Measurements from ENCODE around the gene PAGR1.

The PAGR1 gene

DNA sequence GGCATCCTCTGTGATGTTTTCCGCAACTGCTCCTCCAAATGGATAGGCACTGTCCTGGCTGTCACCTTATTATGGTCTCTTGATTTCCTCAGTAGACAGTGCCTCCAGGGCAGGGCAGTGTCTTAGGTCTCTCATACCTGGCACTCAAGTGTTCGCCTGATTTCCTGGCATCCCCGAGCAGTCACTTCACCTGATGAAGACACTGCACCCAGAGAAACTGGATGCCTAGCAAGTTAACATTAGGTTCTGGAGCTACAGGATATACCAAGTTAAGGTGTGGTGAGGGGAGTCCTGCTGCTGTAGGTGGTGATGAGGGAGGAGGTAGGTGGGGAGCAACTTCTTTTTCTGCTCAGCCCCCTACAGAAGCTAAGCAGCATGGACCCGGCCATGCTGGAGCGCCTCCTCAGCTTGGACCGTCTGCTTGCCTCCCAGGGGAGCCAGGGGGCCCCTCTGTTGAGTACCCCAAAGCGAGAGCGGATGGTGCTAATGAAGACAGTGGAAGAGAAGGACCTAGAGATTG lies 13.5 kb upstream of the PAGR1 start:
- peak overlapping the region; percentile 100 for H3K27ac ChIP-seq
- no peak for TF ChIP-seq ZFX (IDR thresholded peaks at IDR 0.05; ENCODE audit: borderline replicate concordance)
- TF ChIP-seq, protein P1, sequence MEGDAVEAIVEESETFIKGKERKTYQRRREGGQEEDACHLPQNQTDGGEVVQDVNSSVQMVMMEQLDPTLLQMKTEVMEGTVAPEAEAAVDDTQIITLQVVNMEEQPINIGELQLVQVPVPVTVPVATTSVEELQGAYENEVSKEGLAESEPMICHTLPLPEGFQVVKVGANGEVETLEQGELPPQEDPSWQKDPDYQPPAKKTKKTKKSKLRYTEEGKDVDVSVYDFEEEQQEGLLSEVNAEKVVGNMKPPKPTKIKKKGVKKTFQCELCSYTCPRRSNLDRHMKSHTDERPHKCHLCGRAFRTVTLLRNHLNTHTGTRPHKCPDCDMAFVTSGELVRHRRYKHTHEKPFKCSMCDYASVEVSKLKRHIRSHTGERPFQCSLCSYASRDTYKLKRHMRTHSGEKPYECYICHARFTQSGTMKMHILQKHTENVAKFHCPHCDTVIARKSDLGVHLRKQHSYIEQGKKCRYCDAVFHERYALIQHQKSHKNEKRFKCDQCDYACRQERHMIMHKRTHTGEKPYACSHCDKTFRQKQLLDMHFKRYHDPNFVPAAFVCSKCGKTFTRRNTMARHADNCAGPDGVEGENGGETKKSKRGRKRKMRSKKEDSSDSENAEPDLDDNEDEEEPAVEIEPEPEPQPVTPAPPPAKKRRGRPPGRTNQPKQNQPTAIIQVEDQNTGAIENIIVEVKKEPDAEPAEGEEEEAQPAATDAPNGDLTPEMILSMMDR (IDR thresholded peaks at IDR 0.05), result no peak

DNA sequence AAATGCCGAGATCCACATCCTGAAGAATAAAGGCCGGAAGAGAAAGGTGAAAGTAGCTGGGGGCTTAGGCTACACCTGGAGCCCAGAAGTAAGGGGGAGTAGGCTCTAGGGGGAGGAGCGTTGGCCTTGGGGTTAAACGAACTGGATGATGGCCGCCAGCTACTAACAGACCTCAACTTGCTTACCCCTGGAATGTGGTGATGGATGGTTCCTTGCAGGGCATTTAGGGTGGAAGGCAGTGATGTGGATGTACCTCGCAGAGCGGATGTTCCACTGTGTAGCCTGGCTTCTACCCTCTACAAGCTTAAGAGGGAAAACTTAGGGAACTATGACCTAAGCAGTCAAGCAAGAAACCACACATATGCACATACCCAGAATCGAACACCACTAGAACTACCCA lies 11.9 kb upstream of the PAGR1 start:
- peak overlapping the region; percentile 100 for H3K27ac ChIP-seq
- TF ChIP-seq, protein P1 (IDR thresholded peaks at IDR 0.05), result no peak
- no peak for TF ChIP-seq ZFX (IDR thresholded peaks at IDR 0.05; ENCODE audit: borderline replicate concordance)

DNA sequence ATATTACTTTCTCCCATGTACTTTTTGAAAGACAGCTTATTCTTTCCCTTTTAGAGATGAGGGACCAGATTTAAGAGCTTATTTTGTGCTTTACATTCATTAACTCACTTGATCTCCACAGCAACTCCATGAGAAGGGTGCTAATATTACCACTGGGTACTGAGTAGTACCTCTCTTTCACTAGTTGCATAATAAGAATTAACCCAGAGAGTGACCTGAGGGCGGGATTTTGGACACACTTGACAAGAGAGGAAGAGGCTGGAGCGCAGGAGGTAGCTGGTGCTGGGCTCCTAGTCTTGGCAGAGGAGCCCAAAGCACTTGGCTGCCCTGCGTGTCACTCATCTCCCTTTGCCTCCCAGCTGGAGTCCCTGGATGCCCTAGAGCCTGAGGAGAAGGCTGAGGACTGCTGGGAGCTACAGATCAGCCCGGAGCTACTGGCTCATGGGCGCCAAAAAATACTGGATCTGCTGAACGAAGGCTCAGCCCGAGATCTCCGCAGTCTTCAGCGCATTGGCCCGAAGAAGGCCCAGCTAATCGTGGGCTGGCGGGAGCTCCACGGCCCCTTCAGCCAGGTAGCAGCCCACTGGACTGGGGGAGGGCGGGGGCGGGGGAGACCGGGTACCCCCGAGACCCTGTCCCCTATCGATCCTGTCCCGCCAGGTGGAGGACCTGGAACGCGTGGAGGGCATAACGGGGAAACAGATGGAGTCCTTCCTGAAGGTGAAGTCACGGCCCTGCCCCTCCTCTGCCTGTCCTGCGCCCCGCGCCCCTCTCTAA lies 11.3 kb upstream of the PAGR1 start:
- TF ChIP-seq, protein P1 (IDR thresholded peaks at IDR 0.05), result no peak
- TF ChIP-seq ZFX (IDR thresholded peaks at IDR 0.05; ENCODE audit: borderline replicate concordance), result no peak
- peak overlapping the region; percentile 100 for H3K27ac ChIP-seq

DNA sequence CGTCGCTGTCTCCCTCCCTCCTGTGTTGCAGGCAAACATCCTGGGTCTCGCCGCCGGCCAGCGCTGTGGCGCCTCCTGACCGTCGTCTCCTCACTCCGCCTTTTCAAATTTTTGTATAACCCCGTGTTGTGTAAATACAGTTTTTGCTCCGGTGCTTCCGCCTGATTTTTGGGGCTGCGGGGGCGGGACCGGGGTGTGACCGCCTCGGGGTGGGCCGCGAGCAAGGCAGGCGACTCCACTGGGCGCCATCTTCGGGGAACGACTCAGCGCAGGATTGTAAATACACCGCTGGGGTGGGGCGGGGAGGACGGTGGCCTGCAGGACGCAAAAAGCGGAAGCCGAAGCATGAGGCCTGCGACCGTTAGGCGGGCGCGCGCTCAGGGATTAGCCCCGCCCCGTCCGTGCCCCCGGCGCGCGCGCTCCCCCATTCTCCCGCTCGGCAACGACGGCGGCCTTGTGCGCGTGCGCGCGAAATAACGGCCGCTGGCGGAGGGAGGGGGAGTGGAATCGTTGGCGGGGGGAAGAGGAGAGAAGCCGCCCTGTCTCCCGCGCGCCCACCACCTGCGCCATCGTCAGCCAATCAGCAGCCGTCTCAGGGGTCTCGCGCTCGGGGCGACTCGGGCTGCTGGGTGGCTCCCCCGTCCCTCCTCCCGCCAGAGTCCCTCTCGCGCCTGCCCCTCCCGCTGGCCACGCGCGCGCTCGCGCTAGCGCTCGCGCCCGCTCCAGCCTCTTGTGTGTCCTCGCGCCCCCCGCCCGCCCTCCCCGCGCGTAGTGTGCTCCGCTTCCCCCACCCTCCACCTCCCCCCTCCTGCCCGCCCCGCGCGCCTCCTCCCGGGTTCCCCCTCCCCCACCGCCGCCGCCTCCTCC lies 10.5 kb upstream of the PAGR1 start:
- no peak for TF ChIP-seq ZFX (IDR thresholded peaks at IDR 0.05; ENCODE audit: borderline replicate concordance)
- TF ChIP-seq, protein P1 (IDR thresholded peaks at IDR 0.05), result no peak; the same call in 1 of the 2 replicates
- peak overlapping the region; percentile 100 for H3K27ac ChIP-seq

DNA sequence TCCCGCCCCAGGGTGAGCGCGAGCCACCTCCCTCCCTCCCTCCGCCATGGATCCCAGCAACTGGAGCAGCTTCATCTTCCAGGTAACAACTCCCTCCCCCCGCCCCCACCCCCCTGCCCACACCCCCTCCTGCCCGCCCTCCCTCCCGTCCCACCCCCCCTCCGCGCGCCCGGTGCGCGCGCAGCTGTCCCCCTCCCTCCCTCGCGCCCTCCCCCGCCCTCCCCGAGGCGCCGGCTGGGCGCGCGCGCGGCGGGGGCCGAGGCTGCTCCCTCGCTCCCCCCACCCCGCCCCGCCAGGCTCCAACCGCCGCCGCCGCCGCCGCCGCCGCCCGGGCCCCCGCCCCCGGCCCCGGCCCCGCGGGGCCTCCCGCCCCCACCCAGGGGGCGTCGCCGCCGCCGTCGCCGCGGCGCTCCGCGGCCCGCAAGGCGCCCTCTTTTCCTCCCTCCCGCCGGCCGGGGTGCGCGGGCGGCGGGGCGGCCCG lies 9.8 kb upstream of the PAGR1 start, which contains the start of gene MAZ:
MAZ (plus strand) TSS at position 431 of the 481 bp plus-strand sequence. CDS start 173 bp downstream, outside the sequence.
- peak within 1 kb of the TSS; percentile 100 for H3K27ac ChIP-seq
- no peak for TF ChIP-seq ZFX (IDR thresholded peaks at IDR 0.05; ENCODE audit: borderline replicate concordance)
- TF ChIP-seq, protein P1 (IDR thresholded peaks at IDR 0.05), result no peak

DNA sequence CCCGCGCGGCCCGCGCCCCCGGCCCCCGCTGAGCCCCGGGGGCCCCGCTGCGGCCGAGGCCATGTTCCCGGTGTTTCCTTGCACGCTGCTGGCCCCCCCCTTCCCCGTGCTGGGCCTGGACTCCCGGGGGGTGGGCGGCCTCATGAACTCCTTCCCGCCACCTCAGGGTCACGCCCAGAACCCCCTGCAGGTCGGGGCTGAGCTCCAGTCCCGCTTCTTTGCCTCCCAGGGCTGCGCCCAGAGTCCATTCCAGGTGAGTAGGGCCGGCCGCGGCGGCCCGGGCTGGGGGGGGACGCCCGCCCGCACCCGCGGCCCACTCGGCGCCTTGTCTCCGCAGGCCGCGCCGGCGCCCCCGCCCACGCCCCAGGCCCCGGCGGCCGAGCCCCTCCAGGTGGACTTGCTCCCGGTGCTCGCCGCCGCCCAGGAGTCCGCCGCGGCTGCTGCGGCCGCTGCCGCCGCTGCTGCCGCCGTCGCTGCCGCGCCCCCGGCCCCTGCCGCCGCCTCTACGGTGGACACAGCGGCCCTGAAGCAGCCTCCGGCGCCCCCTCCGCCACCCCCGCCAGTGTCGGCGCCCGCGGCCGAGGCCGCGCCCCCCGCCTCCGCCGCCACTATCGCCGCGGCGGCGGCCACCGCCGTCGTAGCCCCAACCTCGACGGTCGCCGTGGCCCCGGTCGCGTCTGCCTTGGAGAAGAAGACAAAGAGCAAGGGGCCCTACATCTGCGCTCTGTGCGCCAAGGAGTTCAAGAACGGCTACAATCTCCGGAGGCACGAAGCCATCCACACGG lies 9.1 kb upstream of the PAGR1 start:
- TF ChIP-seq ZFX (IDR thresholded peaks at IDR 0.05; ENCODE audit: borderline replicate concordance), result no peak
- TF ChIP-seq, protein P1 (IDR thresholded peaks at IDR 0.05), result no peak
- H3K27ac ChIP-seq, result peak overlapping the region; percentile 100

All from 22Rv1 (cell line).